ENCODE measurements around the gene SFSWAP.

DNA sequence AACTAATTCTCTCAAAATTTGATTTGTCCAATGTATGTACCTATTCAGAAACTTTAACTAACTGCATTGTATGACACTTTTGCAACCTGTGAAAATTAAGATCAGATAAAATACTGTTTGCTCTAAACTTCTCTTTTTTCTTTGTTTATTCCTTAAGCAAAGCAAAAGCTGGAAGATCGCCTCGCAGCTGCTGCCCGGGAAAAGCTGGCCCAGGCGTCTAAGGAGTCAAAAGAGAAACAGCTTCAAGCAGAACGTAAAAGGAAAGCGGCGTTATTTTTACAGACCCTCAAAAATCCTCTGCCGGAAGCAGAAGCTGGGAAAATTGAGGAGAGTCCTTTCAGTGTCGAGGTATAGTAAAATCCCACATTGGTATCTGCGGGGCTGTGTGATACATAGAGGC, 55.1 kb downstream of the SFSWAP start:
- TF ChIP-seq IRF2 (CRISPR knock-in tag; IDR thresholded peaks at IDR 0.05; ENCODE audit: borderline replicate concordance, low read depth) (no peak), KAT7 (CRISPR knock-in tag; IDR thresholded peaks at IDR 0.05; ENCODE audit: borderline replicate concordance) (no peak), GRHL2 (CRISPR knock-in tag; IDR thresholded peaks at IDR 0.05; ENCODE audit: insufficient replicate concordance, severe bottlenecking) (no peak), SMAD4 (CRISPR knock-in tag; IDR thresholded peaks at IDR 0.05) (no peak), OVOL2 (CRISPR knock-in tag; IDR thresholded peaks at IDR 0.05; ENCODE audit: borderline replicate concordance) (no peak)
- TF ChIP-seq, protein P1, sequence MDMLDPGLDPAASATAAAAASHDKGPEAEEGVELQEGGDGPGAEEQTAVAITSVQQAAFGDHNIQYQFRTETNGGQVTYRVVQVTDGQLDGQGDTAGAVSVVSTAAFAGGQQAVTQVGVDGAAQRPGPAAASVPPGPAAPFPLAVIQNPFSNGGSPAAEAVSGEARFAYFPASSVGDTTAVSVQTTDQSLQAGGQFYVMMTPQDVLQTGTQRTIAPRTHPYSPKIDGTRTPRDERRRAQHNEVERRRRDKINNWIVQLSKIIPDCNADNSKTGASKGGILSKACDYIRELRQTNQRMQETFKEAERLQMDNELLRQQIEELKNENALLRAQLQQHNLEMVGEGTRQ (CRISPR knock-in tag; IDR thresholded peaks at IDR 0.05), result no peak
- TF ChIP-seq, protein P2, sequence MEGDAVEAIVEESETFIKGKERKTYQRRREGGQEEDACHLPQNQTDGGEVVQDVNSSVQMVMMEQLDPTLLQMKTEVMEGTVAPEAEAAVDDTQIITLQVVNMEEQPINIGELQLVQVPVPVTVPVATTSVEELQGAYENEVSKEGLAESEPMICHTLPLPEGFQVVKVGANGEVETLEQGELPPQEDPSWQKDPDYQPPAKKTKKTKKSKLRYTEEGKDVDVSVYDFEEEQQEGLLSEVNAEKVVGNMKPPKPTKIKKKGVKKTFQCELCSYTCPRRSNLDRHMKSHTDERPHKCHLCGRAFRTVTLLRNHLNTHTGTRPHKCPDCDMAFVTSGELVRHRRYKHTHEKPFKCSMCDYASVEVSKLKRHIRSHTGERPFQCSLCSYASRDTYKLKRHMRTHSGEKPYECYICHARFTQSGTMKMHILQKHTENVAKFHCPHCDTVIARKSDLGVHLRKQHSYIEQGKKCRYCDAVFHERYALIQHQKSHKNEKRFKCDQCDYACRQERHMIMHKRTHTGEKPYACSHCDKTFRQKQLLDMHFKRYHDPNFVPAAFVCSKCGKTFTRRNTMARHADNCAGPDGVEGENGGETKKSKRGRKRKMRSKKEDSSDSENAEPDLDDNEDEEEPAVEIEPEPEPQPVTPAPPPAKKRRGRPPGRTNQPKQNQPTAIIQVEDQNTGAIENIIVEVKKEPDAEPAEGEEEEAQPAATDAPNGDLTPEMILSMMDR (IDR thresholded peaks at IDR 0.05), result no peak
- TF ChIP-seq, protein P3, sequence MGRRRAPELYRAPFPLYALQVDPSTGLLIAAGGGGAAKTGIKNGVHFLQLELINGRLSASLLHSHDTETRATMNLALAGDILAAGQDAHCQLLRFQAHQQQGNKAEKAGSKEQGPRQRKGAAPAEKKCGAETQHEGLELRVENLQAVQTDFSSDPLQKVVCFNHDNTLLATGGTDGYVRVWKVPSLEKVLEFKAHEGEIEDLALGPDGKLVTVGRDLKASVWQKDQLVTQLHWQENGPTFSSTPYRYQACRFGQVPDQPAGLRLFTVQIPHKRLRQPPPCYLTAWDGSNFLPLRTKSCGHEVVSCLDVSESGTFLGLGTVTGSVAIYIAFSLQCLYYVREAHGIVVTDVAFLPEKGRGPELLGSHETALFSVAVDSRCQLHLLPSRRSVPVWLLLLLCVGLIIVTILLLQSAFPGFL (CRISPR knock-in tag; IDR thresholded peaks at IDR 0.05; ENCODE audit: borderline replicate concordance), result no peak
- TF ChIP-seq, protein P4, sequence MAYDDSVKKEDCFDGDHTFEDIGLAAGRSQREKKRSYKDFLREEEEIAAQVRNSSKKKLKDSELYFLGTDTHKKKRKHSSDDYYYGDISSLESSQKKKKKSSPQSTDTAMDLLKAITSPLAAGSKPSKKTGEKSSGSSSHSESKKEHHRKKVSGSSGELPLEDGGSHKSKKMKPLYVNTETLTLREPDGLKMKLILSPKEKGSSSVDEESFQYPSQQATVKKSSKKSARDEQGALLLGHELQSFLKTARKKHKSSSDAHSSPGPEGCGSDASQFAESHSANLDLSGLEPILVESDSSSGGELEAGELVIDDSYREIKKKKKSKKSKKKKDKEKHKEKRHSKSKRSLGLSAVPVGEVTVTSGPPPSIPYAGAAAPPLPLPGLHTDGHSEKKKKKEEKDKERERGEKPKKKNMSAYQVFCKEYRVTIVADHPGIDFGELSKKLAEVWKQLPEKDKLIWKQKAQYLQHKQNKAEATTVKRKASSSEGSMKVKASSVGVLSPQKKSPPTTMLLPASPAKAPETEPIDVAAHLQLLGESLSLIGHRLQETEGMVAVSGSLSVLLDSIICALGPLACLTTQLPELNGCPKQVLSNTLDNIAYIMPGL (CRISPR knock-in tag; IDR thresholded peaks at IDR 0.05), result no peak
- TF ChIP-seq, protein P5, sequence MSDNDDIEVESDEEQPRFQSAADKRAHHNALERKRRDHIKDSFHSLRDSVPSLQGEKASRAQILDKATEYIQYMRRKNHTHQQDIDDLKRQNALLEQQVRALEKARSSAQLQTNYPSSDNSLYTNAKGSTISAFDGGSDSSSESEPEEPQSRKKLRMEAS (CRISPR knock-in tag; IDR thresholded peaks at IDR 0.05), result no peak
- TF ChIP-seq, protein P6, sequence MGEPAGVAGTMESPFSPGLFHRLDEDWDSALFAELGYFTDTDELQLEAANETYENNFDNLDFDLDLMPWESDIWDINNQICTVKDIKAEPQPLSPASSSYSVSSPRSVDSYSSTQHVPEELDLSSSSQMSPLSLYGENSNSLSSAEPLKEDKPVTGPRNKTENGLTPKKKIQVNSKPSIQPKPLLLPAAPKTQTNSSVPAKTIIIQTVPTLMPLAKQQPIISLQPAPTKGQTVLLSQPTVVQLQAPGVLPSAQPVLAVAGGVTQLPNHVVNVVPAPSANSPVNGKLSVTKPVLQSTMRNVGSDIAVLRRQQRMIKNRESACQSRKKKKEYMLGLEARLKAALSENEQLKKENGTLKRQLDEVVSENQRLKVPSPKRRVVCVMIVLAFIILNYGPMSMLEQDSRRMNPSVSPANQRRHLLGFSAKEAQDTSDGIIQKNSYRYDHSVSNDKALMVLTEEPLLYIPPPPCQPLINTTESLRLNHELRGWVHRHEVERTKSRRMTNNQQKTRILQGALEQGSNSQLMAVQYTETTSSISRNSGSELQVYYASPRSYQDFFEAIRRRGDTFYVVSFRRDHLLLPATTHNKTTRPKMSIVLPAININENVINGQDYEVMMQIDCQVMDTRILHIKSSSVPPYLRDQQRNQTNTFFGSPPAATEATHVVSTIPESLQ (CRISPR knock-in tag; IDR thresholded peaks at IDR 0.05), result no peak
